GM23338 (cell line): ENCODE measurements around the gene BHLHA15. TPM values are rescaled to one million over a fixed set of nuclear protein-coding genes. Genes with fewer than 3 reads are reported as not detected.

ENCODE experiments used
- ATAC-seq: fragments of 200-7000 bp; cut with Tn5 transposase; 3 replicates; pipeline ENCODE4 v1.9.1; 2020
- DNase-seq: peaks from one replicate; pipeline ENCODE4 v3.0.0-alpha.2; 2015; ENCODE audit warnings: low spot score
- H2AFZ ChIP-seq: fragments of 200-600 bp; sonication (generic); 2 replicates; pipeline ENCODE4 v1.8.0; 2016; ENCODE audit warnings: antibody characterized with exemption, mild to moderate bottlenecking, moderate library complexity
- H3F3A ChIP-seq: fragments of 200-600 bp; sonication (generic); replicated peaks from 2 replicates; pipeline ENCODE4 v1.8.0; 2017; ENCODE audit warnings: antibody characterized with exemption, mixed run types, low read depth
- H3K27ac ChIP-seq: fragments of 200-600 bp; sonication (generic); 2 replicates; pipeline ENCODE4 v1.6.1; 2016; ENCODE audit warnings: low read depth
- H3K27me3 ChIP-seq: fragments of 200-600 bp; sonication (generic); 2 replicates; pipeline ENCODE4 v1.8.0; 2016; ENCODE audit warnings: mild to moderate bottlenecking, mixed run types, moderate library complexity; ENCODE audit not compliant: insufficient read depth
- H3K36me3 ChIP-seq: fragments of 200-600 bp; sonication (generic); 2 replicates; pipeline ENCODE4 v1.8.0; 2016; ENCODE audit warnings: mild to moderate bottlenecking; ENCODE audit not compliant: insufficient read depth
- H3K4me1 ChIP-seq: fragments of 200-600 bp; sonication (generic); 2 replicates; pipeline ENCODE4 v1.8.0; 2016; ENCODE audit warnings: mild to moderate bottlenecking, moderate library complexity; ENCODE audit not compliant: insufficient read depth
- H3K4me2 ChIP-seq: fragments of 200-600 bp; sonication (generic); 2 replicates; pipeline ENCODE4 v1.7.1; 2017; ENCODE audit warnings: mixed run types
- H3K4me3 ChIP-seq: fragments of 200-600 bp; sonication (generic); 2 replicates; pipeline ENCODE4 v1.6.1; 2016; ENCODE audit warnings: mixed run types
- H3K79me2 ChIP-seq: fragments of 200-600 bp; sonication (generic); replicated peaks from 2 replicates; pipeline ENCODE4 v1.8.0; 2017; ENCODE audit warnings: mild to moderate bottlenecking; ENCODE audit not compliant: insufficient read depth
- H3K9me2 ChIP-seq: fragments of 200-600 bp; sonication (generic); 2 replicates; pipeline ENCODE4 v1.8.0; 2017; ENCODE audit not compliant: insufficient read depth
- H4K20me1 ChIP-seq: fragments of 200-600 bp; sonication (generic); replicated peaks from 2 replicates; pipeline ENCODE4 v1.8.0; 2017; ENCODE audit warnings: mild to moderate bottlenecking; ENCODE audit not compliant: insufficient read depth
- H3K27ac Mint-ChIP-seq: 2 replicates; pipeline ENCODE4 v1.8.0; 2020; ENCODE audit warnings: inconsistent platforms, mild to moderate bottlenecking, moderate library complexity, mixed read lengths
- H3K27me3 Mint-ChIP-seq: 3 replicates; pipeline ENCODE4 v1.8.0; 2022; ENCODE audit warnings: low read depth, mild to moderate bottlenecking, moderate library complexity, mixed read lengths, inconsistent platforms; ENCODE audit not compliant: insufficient read depth, poor library complexity
- H3K36me3 Mint-ChIP-seq: 3 replicates; pipeline ENCODE4 v1.8.0; 2021; ENCODE audit warnings: low read depth, mild to moderate bottlenecking, inconsistent platforms, moderate library complexity, mixed read lengths
- H3K4me1 Mint-ChIP-seq: 3 replicates; pipeline ENCODE4 v1.8.0; 2020; ENCODE audit warnings: mild to moderate bottlenecking, inconsistent platforms, mixed read lengths
- H3K4me3 Mint-ChIP-seq: 3 replicates; pipeline ENCODE4 v1.8.0; 2021; ENCODE audit warnings: moderate library complexity, mild to moderate bottlenecking, inconsistent platforms, mixed read lengths
- H3K9me3 Mint-ChIP-seq: 3 replicates; pipeline ENCODE4 v1.8.0; 2020; ENCODE audit warnings: moderate library complexity, mild to moderate bottlenecking, inconsistent platforms, mixed read lengths
- CREB1 ChIP-seq: fragments of 250-450 bp; sonication (Bioruptor Pico); IDR thresholded peaks from 2 replicates; pipeline ENCODE4 v1.5.0; 2020; ENCODE audit warnings: low read depth, mild to moderate bottlenecking, moderate library complexity
- ETS1 ChIP-seq: IDR thresholded peaks from 2 replicates; pipeline ENCODE4 v1.6.1; 2016; ENCODE audit warnings: antibody characterized with exemption
- EZH2 ChIP-seq: fragments of 200-600 bp; sonication (generic); IDR thresholded peaks from one replicate; pipeline ENCODE4 v1.8.0; 2017; ENCODE audit warnings: antibody characterized with exemption, mild to moderate bottlenecking, low read depth; ENCODE audit not compliant: unreplicated experiment
- EZH2phosphoT487 ChIP-seq: fragments of 200-600 bp; sonication (generic); IDR thresholded peaks from one replicate; pipeline ENCODE4 v1.8.1; 2018; ENCODE audit warnings: antibody characterized with exemption; ENCODE audit not compliant: unreplicated experiment
- JUNB ChIP-seq: IDR thresholded peaks from one replicate; pipeline ENCODE4 v1.6.1; 2016; ENCODE audit warnings: antibody characterized with exemption; ENCODE audit not compliant: unreplicated experiment
- NANOG ChIP-seq: IDR thresholded peaks from 2 replicates; pipeline ENCODE4 v1.6.1; 2016; ENCODE audit warnings: antibody characterized with exemption, borderline replicate concordance
- POLR2AphosphoS5 ChIP-seq: IDR thresholded peaks from 2 replicates; pipeline ENCODE4 v1.6.1; 2016; ENCODE audit warnings: antibody characterized with exemption, low read depth
- REST ChIP-seq: IDR thresholded peaks from one replicate; pipeline ENCODE4 v1.6.1; 2018; ENCODE audit warnings: antibody characterized with exemption; ENCODE audit not compliant: unreplicated experiment
- STAT1 ChIP-seq: IDR thresholded peaks from one replicate; pipeline ENCODE4 v1.6.1; 2016; ENCODE audit warnings: antibody characterized with exemption; ENCODE audit not compliant: unreplicated experiment
- ZNF114 ChIP-seq: fragments of 250-450 bp; sonication (Bioruptor Pico); IDR thresholded peaks from 2 replicates; pipeline ENCODE4 v1.5.0; 2020; ENCODE audit warnings: mild to moderate bottlenecking, moderate library complexity
- ZNF331 ChIP-seq: fragments of 250-450 bp; sonication (Bioruptor Pico); IDR thresholded peaks from 2 replicates; pipeline ENCODE4 v1.5.0; 2020; ENCODE audit warnings: low read depth, mild to moderate bottlenecking, moderate library complexity
- ZNF462 ChIP-seq: fragments of 250-450 bp; sonication (Bioruptor Pico); IDR thresholded peaks from 2 replicates; pipeline ENCODE4 v1.5.0; 2020; ENCODE audit warnings: mild to moderate bottlenecking, moderate library complexity
- polyA plus RNA-seq: library from polyadenylated mRNA; unstranded; fragments of >200 nt; fragmentation: Nextera tagmentation; extraction: Ambion mirVana; gene quantifications from 2 replicates; pipeline ENCODE4 v1.2.1, GENCODE V29; 2016
- total RNA-seq: library from RNA; depleted of rRNA; stranded (reverse); fragments of >200 nt; shearing (Covaris generic); gene quantifications from 2 replicates; pipeline ENCODE4 v1.2.3, GENCODE V29; 2014
- TF ChIP-seq, protein P1 (sequence below), 2 experiments: fragments of 200-600 bp in 1 of 2; sonication (generic) in 1 of 2; conservative IDR thresholded peaks; 2 replicates each; pipeline versions ENCODE4 v1.5.1 to v1.6.1; 2016 to 2017; ENCODE audit warnings: antibody characterized with exemption in 2 of 2, low read depth in 2 of 2, mild to moderate bottlenecking in 2 of 2, moderate library complexity in 1 of 2

BHLHA15 gene
- total and polyA plus RNA-seq, 2 experiments from 2014 or later: 1.4 to 8.3 TPM

GRCh38 chr7:98238076-98238475, 26.8 kb downstream of the BHLHA15 start:
- Mint-ChIP-seq H3K27ac (no peak overlapping the region), H3K27me3 (peaks cover 7% of the 10 kb centered on the region), H3K4me3 (no peak overlapping the region), H3K36me3 (no peaks in the 10 kb centered on the region; the same call in 2 of the 3 replicates), H3K4me1 (no peaks in the 10 kb centered on the region), H3K9me3 (no peaks in the 10 kb centered on the region)
- H3K27me3 ChIP-seq: no peaks in the 10 kb centered on the region
- no peak for ATAC-seq
- no peaks in the 10 kb centered on the region for H3F3A ChIP-seq
- H2AFZ ChIP-seq: no peak overlapping the region
- no peak overlapping the region for H3K4me2 ChIP-seq
- no peaks in the 10 kb centered on the region for H4K20me1 ChIP-seq
- no peak overlapping the region for H3K4me3 ChIP-seq
- H3K9me2 ChIP-seq: no peaks in the 10 kb centered on the region
- no peak overlapping the region for H3K27ac ChIP-seq
- no peaks in the 10 kb centered on the region for H3K79me2 ChIP-seq
- TF ChIP-seq CREB1 (no peak), ZNF462 (no peak), NANOG (no peak), JUNB (no peak), EZH2 (no peak), ZNF331 (CRISPR knock-in tag) (no peak), STAT1 (no peak), REST (no peak), POLR2AphosphoS5 (no peak), ETS1 (no peak), EZH2phosphoT487 (no peak), ZNF114 (no peak)
- TF ChIP-seq, protein P1, sequence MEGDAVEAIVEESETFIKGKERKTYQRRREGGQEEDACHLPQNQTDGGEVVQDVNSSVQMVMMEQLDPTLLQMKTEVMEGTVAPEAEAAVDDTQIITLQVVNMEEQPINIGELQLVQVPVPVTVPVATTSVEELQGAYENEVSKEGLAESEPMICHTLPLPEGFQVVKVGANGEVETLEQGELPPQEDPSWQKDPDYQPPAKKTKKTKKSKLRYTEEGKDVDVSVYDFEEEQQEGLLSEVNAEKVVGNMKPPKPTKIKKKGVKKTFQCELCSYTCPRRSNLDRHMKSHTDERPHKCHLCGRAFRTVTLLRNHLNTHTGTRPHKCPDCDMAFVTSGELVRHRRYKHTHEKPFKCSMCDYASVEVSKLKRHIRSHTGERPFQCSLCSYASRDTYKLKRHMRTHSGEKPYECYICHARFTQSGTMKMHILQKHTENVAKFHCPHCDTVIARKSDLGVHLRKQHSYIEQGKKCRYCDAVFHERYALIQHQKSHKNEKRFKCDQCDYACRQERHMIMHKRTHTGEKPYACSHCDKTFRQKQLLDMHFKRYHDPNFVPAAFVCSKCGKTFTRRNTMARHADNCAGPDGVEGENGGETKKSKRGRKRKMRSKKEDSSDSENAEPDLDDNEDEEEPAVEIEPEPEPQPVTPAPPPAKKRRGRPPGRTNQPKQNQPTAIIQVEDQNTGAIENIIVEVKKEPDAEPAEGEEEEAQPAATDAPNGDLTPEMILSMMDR (conservative IDR thresholded peaks at IDR 0.05; ENCODE audit: low read depth in 2 of 2): no peak
- H3K4me1 ChIP-seq: no peaks in the 10 kb centered on the region
- no peak for DNase-seq
- H3K36me3 ChIP-seq: no peaks in the 10 kb centered on the region
